ENCODE data around the gene CERS6.

DNA sequence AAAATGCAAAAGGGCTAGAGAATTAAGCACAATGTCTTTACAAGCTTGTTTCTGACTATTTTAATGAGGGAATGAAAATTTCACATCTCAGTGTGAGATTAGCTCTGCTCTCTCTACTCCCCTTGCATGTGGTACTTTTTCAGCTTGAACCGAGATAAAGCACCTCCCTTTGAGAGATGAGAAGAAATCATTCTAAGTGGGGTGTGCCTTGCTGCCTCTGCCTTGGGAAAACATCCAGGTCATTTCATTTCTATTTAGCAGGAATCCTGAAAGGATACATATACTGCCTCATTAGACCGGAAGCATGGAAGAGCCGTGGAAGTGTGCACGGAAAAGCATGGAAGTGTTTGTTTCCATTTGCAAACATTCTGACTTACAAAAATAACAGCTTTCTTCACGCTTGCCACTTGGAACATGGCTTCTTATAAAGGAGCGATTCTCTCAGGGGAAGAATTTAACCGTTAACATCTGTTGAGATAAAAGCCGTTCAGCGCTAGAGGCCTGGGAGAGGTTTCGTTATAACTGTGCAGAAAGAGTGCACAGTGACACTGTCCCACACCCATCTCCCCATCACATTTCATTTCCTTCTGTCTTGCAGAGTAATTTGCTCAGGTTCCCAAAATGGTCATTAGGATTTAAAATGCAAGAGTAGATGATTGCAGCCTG lies 363.1 kb downstream of the CERS6 start:
- TF ChIP-seq, protein P1, sequence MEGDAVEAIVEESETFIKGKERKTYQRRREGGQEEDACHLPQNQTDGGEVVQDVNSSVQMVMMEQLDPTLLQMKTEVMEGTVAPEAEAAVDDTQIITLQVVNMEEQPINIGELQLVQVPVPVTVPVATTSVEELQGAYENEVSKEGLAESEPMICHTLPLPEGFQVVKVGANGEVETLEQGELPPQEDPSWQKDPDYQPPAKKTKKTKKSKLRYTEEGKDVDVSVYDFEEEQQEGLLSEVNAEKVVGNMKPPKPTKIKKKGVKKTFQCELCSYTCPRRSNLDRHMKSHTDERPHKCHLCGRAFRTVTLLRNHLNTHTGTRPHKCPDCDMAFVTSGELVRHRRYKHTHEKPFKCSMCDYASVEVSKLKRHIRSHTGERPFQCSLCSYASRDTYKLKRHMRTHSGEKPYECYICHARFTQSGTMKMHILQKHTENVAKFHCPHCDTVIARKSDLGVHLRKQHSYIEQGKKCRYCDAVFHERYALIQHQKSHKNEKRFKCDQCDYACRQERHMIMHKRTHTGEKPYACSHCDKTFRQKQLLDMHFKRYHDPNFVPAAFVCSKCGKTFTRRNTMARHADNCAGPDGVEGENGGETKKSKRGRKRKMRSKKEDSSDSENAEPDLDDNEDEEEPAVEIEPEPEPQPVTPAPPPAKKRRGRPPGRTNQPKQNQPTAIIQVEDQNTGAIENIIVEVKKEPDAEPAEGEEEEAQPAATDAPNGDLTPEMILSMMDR (IDR thresholded peaks at IDR 0.05) = no peak
- TF ChIP-seq POLR2A (IDR thresholded peaks at IDR 0.05; ENCODE audit: low read depth) = no peak

Measured in esophagus muscularis mucosa (tissue), 3 donors.